Endothelial cell of umbilical vein (primary cell): ENCODE data around the gene ABCF2. TPM values are rescaled to one million over a fixed set of nuclear protein-coding genes. Genes with fewer than 3 reads are reported as not detected.

Experiments used
- BruUV-seq: library from RNA; stranded (reverse); fragments of 400-500 nt; replicated peaks from 2 replicates; lab custom pipeline; 2021; lab: Mats Ljungman, UMichigan
- CTCF ChIA-PET: fragments of 300-600, 350-600 bp; sonication (Branson Sonifier 250); formaldehyde crosslinking; loops from one replicate; lab custom pipeline; 2021; ENCODE audit warnings: antibody characterized with exemption, inconsistent platforms; lab: Charles Lee
- POLR2A ChIA-PET: fragments of 300-600, 350-600 bp; sonication (Branson Sonifier 250); formaldehyde crosslinking; loops from one replicate; lab custom pipeline; 2021; ENCODE audit warnings: antibody characterized with exemption, inconsistent platforms; lab: Charles Lee
- DNase-seq: peaks from one replicate; pipeline ENCODE4 v3.0.0-alpha.2; 2011; ENCODE audit warnings: low read depth, low spot score
- FAIRE-seq: peaks from 2 replicates; lab custom pipeline; 2011; peaks lifted over from hg19 to GRCh38; lab: Jason Lieb, UNC
- H2AFZ ChIP-seq: 2 replicates; pipeline ENCODE4 v1.6.0; 2012; ENCODE audit warnings: low read depth, low read length, control low read depth, inconsistent platforms
- H3K27ac ChIP-seq: 2 replicates; pipeline ENCODE4 v1.5.1; 2011; ENCODE audit warnings: low read depth, mild to moderate bottlenecking, control low read depth, low read length, moderate library complexity; ENCODE audit not compliant: insufficient read depth
- H3K27me3 ChIP-seq, 2 experiments: 2 replicates each; pipeline versions ENCODE4 v1.6.0 to v1.6.1; 2011; ENCODE audit warnings: low read length in 2 of 2, mixed read lengths in 1 of 2; ENCODE audit not compliant: control insufficient read depth in 2 of 2, insufficient read depth in 2 of 2
- H3K36me3 ChIP-seq, 2 experiments: 2 replicates in 1 of 2; 3 replicates in 1 of 2; pipeline ENCODE4 v1.5.1; 2011; ENCODE audit warnings: low read length in 2 of 2, mild to moderate bottlenecking in 1 of 2, moderate library complexity in 1 of 2; ENCODE audit not compliant: control insufficient read depth in 2 of 2, insufficient read depth in 2 of 2; ENCODE audit errors: extremely low read depth in 1 of 2
- H3K4me1 ChIP-seq: 3 replicates; pipeline ENCODE4 v1.5.1; 2011; ENCODE audit warnings: mild to moderate bottlenecking, low read length; ENCODE audit not compliant: control insufficient read depth, insufficient read depth; ENCODE audit errors: extremely low read depth
- H3K4me2 ChIP-seq: 2 replicates; pipeline ENCODE4 v1.6.1; 2011; ENCODE audit warnings: low read length, control low read depth, mixed read lengths; ENCODE audit not compliant: insufficient read depth
- H3K4me3 ChIP-seq, 3 experiments: fragments of 200-600 bp in 1 of 3; sonication (generic), shearing (Covaris generic) in 1 of 3; replicated peaks in 1 of 3; 2 replicates each; pipeline ENCODE4 v1.5.1; 2011 to 2016; ENCODE audit warnings: control low read depth in 3 of 3, low read length in 3 of 3, mild to moderate bottlenecking in 2 of 3, inconsistent platforms in 1 of 3, low read depth in 1 of 3, moderate library complexity in 1 of 3; ENCODE audit not compliant: insufficient read depth in 1 of 3
- H3K79me2 ChIP-seq: 2 replicates; pipeline ENCODE4 v1.6.0; 2012; ENCODE audit warnings: low read length, inconsistent platforms; ENCODE audit not compliant: control insufficient read depth, insufficient read depth
- H3K9ac ChIP-seq: replicated peaks from 2 replicates; pipeline ENCODE3; 2011; ENCODE audit warnings: low read length, control low read depth; ENCODE audit not compliant: insufficient read depth; ENCODE audit errors: extremely low read depth
- H3K9me1 ChIP-seq: replicated peaks from 3 replicates; pipeline ENCODE4 v1.6.0; 2011; ENCODE audit warnings: mild to moderate bottlenecking, low read length; ENCODE audit not compliant: control insufficient read depth, insufficient read depth; ENCODE audit errors: extremely low read depth
- H3K9me3 ChIP-seq: replicated peaks from 2 replicates; pipeline ENCODE4 v1.5.1; 2012; ENCODE audit warnings: low read length, inconsistent platforms; ENCODE audit not compliant: control insufficient read depth, insufficient read depth
- H4K20me1 ChIP-seq: replicated peaks from 2 replicates; pipeline ENCODE3; 2011; ENCODE audit warnings: mild to moderate bottlenecking, low read length; ENCODE audit not compliant: control insufficient read depth, insufficient read depth; ENCODE audit errors: extremely low read depth
- CTCF ChIP-seq, 2 donors: IDR thresholded peaks; 1 replicate in 1 of 2; 2 replicates in 1 of 2; pipeline ENCODE4 v1.5.1; 2011; ENCODE audit warnings: low read length in 2 of 2, mild to moderate bottlenecking in 2 of 2, moderate library complexity in 2 of 2, control low read depth in 1 of 2, inconsistent platforms in 1 of 2, low read depth in 1 of 2; ENCODE audit not compliant: insufficient read depth in 1 of 2; ENCODE audit errors: extremely low read depth in 1 of 2
- EZH2 ChIP-seq: IDR thresholded peaks from 2 replicates; pipeline ENCODE4 v1.6.1; 2012; ENCODE audit warnings: borderline replicate concordance, low read depth, mild to moderate bottlenecking, moderate library complexity, low read length, inconsistent platforms; ENCODE audit not compliant: severe bottlenecking
- FOS ChIP-seq: IDR thresholded peaks from 2 replicates; pipeline ENCODE4 v1.6.1; 2011; ENCODE audit warnings: mild to moderate bottlenecking, low read length, moderate library complexity, borderline replicate concordance; ENCODE audit not compliant: insufficient read depth
- GATA2 ChIP-seq: IDR thresholded peaks from 2 replicates; pipeline ENCODE4 v1.7.0; 2011; ENCODE audit warnings: low read depth, mild to moderate bottlenecking, moderate library complexity, mixed read lengths, low read length; ENCODE audit not compliant: insufficient read length, insufficient read depth
- MYC ChIP-seq: IDR thresholded peaks from one replicate; pipeline ENCODE4 v1.6.1; 2011; ENCODE audit warnings: mild to moderate bottlenecking, low read depth, low read length
- POLR2A ChIP-seq: IDR thresholded peaks from 2 replicates; pipeline ENCODE4 v1.6.1; 2012; ENCODE audit warnings: low read depth, mild to moderate bottlenecking, control low read depth, low read length
- POLR2AphosphoS5 ChIP-seq: IDR thresholded peaks from 2 replicates; pipeline ENCODE4 v1.6.1; 2012; ENCODE audit warnings: low read depth, mild to moderate bottlenecking, control low read depth, low read length, moderate library complexity; ENCODE audit not compliant: insufficient read depth
- dilution Hi-C: fragments of 300-500 bp; cut with MboI; formaldehyde crosslinking; loops from one replicate; pipeline ENCODE4 v1.15.0; 2019; ENCODE audit warnings: low sequenced_read_pairs; ENCODE audit not compliant: extremely low pct_ligation_motif_present
- intact Hi-C: fragments of 100-400 bp; cut with micrococcal nuclease; formaldehyde crosslinking; loops from one replicate; pipeline ENCODE4 v1.10.0; 2022
- polyA plus RNA-seq, 4 experiments: library from polyadenylated mRNA; depleted of rRNA in 3 of 4; stranded (reverse) in 3 of 4; unstranded in 1 of 4; fragments of >200 nt; gene quantifications; 2 replicates each; pipeline versions ENCODE4 v1.2.1 to v1.2.3, GENCODE V29; 2011 to 2012; ENCODE audit warnings: missing spikeins in 1 of 4
- total RNA-seq: library from RNA; stranded (reverse); gene quantifications from 2 replicates; pipeline ENCODE4 v1.2.3, GENCODE V29; 2021

Gene ABCF2
- total and polyA plus RNA-seq, 2 donors (not counting 3 experiments of a cell fraction or from before 2014, with no cell fraction given), result 45.3 to 61.6 TPM

- ChIA-PET CTCF (no interaction called here), POLR2A (no interaction called here)
- Histone ChIP-seq H3K4me2 (no peak overlapping the region), H3K4me1 (no peaks in the 10 kb centered on the region), H3K9ac (no peak overlapping the region), H3K9me1 (no peaks in the 10 kb centered on the region), H4K20me1 (no peaks in the 10 kb centered on the region), H3K79me2 (no peaks in the 10 kb centered on the region), H3K4me3 (no peak overlapping the region), H3K36me3 (peaks cover 0 to 17% of the 10 kb centered on the region in 2 experiments), H3K27ac (no peak overlapping the region), H3K9me3 (no peaks in the 10 kb centered on the region), H2AFZ (no peak overlapping the region), H3K27me3 (no peaks in the 10 kb centered on the region)
- no peak for DNase-seq
- TF ChIP-seq POLR2AphosphoS5 (no peak), GATA2 (no peak), MYC (no peak), CTCF (IDR thresholded peaks at IDR 0.05; ENCODE audit: extremely low read depth in 1 of 2, insufficient read depth in 1 of 2, low read depth in 1 of 2, low read length in 2 of 2) (no peak), POLR2A (peak; percentile 40), FOS (no peak), EZH2 (no peak)
- intact Hi-C loops (no loop called here), dilution Hi-C loops (no loop called here)
- no peak for FAIRE-seq
- no TSS peak for BruUV-seq
Measured at GRCh38 chr7:151211155-151211772, 15.7 kb downstream of the ABCF2 start.
